ENCODE results near the gene SCAPER. TPM values are rescaled to one million over a fixed set of nuclear protein-coding genes. Genes with fewer than 3 reads are reported as not detected.

Gene SCAPER
- total RNA-seq, 1 donor from 2014 or later = 58.0 TPM

GRCh38 chr15:76947454-76947853 is 42.3 kb upstream of the SCAPER start:
- no peak overlapping the region for H3K4me3 Mint-ChIP-seq (ENCODE audit: unreplicated experiment)
- H3K4me1 Mint-ChIP-seq (ENCODE audit: low read depth, unreplicated experiment) = no peaks in the 10 kb centered on the region
- H3K36me3 Mint-ChIP-seq (ENCODE audit: unreplicated experiment) = peaks cover 6% of the 10 kb centered on the region
- no peak overlapping the region for H3K27ac Mint-ChIP-seq (ENCODE audit: unreplicated experiment)
- no peaks in the 10 kb centered on the region for H3K27me3 Mint-ChIP-seq (ENCODE audit: unreplicated experiment)
- no peak for DNase-seq
- TF ChIP-seq CTCF (IDR thresholded peaks at IDR 0.05; ENCODE audit: partially characterized antibody, unreplicated experiment) = no peak
- no peaks in the 10 kb centered on the region for H3K9me3 Mint-ChIP-seq (ENCODE audit: unreplicated experiment)

DNA sequence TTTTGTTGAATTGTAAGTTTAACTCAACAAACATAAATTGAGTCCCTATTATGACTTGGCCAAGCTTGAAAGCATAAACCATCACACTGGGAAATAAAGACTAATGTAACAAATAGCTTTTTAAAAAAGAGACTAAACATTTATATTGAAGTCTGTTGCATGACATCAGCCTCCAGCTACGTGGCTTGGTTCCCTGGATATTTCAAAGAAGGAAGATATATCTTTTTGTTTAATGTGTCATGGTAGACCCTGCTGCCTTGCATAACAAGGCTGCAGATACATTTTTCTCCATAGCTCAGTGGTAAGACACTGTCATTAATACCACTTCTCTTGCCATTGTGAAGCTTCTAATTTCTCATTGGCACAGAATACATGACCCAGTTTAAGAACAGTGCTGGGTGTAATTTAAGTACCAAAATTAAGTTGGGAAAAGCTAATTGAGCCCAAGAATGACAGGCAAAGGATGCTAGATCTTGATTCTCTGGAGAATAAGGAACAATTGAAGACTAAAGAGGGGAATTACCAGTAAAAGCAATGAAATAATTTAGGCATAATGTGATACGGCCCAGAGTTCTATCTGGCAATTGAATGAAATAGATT is 40.5 kb upstream of the SCAPER start:
- no peaks in the 10 kb centered on the region for H3K9me3 Mint-ChIP-seq (ENCODE audit: unreplicated experiment)
- no peaks in the 10 kb centered on the region for H3K4me1 Mint-ChIP-seq (ENCODE audit: low read depth, unreplicated experiment)
- H3K27me3 Mint-ChIP-seq (ENCODE audit: unreplicated experiment) = no peaks in the 10 kb centered on the region
- no peak overlapping the region for H3K27ac Mint-ChIP-seq (ENCODE audit: unreplicated experiment)
- H3K36me3 Mint-ChIP-seq (ENCODE audit: unreplicated experiment) = peaks cover 6% of the 10 kb centered on the region
- no peak overlapping the region for H3K4me3 Mint-ChIP-seq (ENCODE audit: unreplicated experiment)
- no peak for TF ChIP-seq CTCF (IDR thresholded peaks at IDR 0.05; ENCODE audit: partially characterized antibody, unreplicated experiment)
- no peak for DNase-seq

DNA sequence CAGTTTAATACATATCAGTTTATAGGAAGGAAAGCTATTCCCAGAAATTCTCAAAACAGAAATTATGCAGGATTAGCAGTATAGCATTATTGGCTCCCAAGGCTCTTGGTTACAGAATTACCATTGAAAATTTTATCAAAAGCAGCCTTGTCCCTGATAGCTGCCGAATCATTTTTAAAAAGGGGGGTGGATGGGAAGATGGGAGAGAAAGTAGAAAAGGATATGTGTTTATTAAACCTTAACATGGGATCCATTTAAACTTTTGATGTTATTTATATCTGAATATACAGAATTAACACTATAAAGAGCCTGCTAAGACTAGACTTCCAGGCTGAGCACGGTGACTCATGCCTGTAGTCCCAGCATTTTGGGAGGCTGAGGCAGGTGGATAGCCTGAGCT is 37.2 kb upstream of the SCAPER start:
- H3K4me3 Mint-ChIP-seq (ENCODE audit: unreplicated experiment) = no peak overlapping the region
- no peak for TF ChIP-seq CTCF (IDR thresholded peaks at IDR 0.05; ENCODE audit: partially characterized antibody, unreplicated experiment)
- H3K9me3 Mint-ChIP-seq (ENCODE audit: unreplicated experiment) = no peaks in the 10 kb centered on the region
- H3K27me3 Mint-ChIP-seq (ENCODE audit: unreplicated experiment) = no peaks in the 10 kb centered on the region
- no peak overlapping the region for H3K27ac Mint-ChIP-seq (ENCODE audit: unreplicated experiment)
- DNase-seq = no peak
- peaks cover 6% of the 10 kb centered on the region for H3K36me3 Mint-ChIP-seq (ENCODE audit: unreplicated experiment)
- H3K4me1 Mint-ChIP-seq (ENCODE audit: low read depth, unreplicated experiment) = no peaks in the 10 kb centered on the region

- H3K27ac Mint-ChIP-seq (ENCODE audit: unreplicated experiment) = no peak overlapping the region
- peaks cover 2% of the 10 kb centered on the region for H3K27me3 Mint-ChIP-seq (ENCODE audit: unreplicated experiment)
- H3K4me1 Mint-ChIP-seq (ENCODE audit: low read depth, unreplicated experiment) = no peaks in the 10 kb centered on the region
- no peak overlapping the region for H3K4me3 Mint-ChIP-seq (ENCODE audit: unreplicated experiment)
- no peak for TF ChIP-seq CTCF (IDR thresholded peaks at IDR 0.05; ENCODE audit: partially characterized antibody, unreplicated experiment)
- H3K36me3 Mint-ChIP-seq (ENCODE audit: unreplicated experiment) = peaks cover 6% of the 10 kb centered on the region
- no peaks in the 10 kb centered on the region for H3K9me3 Mint-ChIP-seq (ENCODE audit: unreplicated experiment)
- no peak for DNase-seq
Measured at GRCh38 chr15:76941636-76942035, 36.5 kb upstream of the SCAPER start.

- H3K27ac Mint-ChIP-seq (ENCODE audit: unreplicated experiment) = no peak overlapping the region
- peaks cover 2% of the 10 kb centered on the region for H3K27me3 Mint-ChIP-seq (ENCODE audit: unreplicated experiment)
- H3K9me3 Mint-ChIP-seq (ENCODE audit: unreplicated experiment) = no peaks in the 10 kb centered on the region
- H3K4me1 Mint-ChIP-seq (ENCODE audit: low read depth, unreplicated experiment) = peaks cover 3% of the 10 kb centered on the region
- H3K36me3 Mint-ChIP-seq (ENCODE audit: unreplicated experiment) = peaks cover 6% of the 10 kb centered on the region
- no peak overlapping the region for H3K4me3 Mint-ChIP-seq (ENCODE audit: unreplicated experiment)
- TF ChIP-seq CTCF (IDR thresholded peaks at IDR 0.05; ENCODE audit: partially characterized antibody, unreplicated experiment) = no peak
- DNase-seq = no peak
Measured at GRCh38 chr15:76939715-76940114, 34.6 kb upstream of the SCAPER start.
